ENCODE data around the gene CRLF3. TPM values are rescaled to one million over a fixed set of nuclear protein-coding genes. Genes with fewer than 3 reads are reported as not detected.
"Not testable (repeated sequence)": the region's sequence is repeated elsewhere in the genome, so short reads cannot be mapped to it uniquely, and the experiment has no call there.

Gene CRLF3
- total RNA-seq, 1 donor from 2014 or later: 15.1 TPM

GRCh38 chr17:30750982-30751381 is 73.5 kb downstream of the CRLF3 start:
- not testable (repeated sequence) for DNase-seq (ENCODE audit: low spot score in 2 of 2); FAIRE-seq

GRCh38 chr17:30747621-30748020 is 76.9 kb downstream of the CRLF3 start:
- not testable (repeated sequence) for FAIRE-seq; DNase-seq (ENCODE audit: low spot score in 2 of 2)

- FAIRE-seq; DNase-seq (ENCODE audit: low spot score in 2 of 2): not testable (repeated sequence)
Measured at GRCh38 chr17:30742669-30743068, 81.8 kb downstream of the CRLF3 start.

GRCh38 chr17:30736371-30736770 is 88.1 kb downstream of the CRLF3 start:
- FAIRE-seq; DNase-seq (ENCODE audit: low spot score in 2 of 2): not testable (repeated sequence)

GRCh38 chr17:30735644-30736043 is 88.8 kb downstream of the CRLF3 start:
- not testable (repeated sequence) for FAIRE-seq; DNase-seq (ENCODE audit: low spot score in 2 of 2)

- FAIRE-seq; DNase-seq (ENCODE audit: low spot score in 2 of 2): not testable (repeated sequence)
Measured at GRCh38 chr17:30735206-30735605, 89.3 kb downstream of the CRLF3 start.

- not testable (repeated sequence) for DNase-seq (ENCODE audit: low spot score in 2 of 2)
Measured at GRCh38 chr17:30734153-30734552, 90.3 kb downstream of the CRLF3 start.

More at GRCh38 chr17:30734153-30734552, 90.3 kb downstream of the CRLF3 start:
- not testable (repeated sequence) for FAIRE-seq

Small RNA genes within 50 kb of the gene (small RNA-seq; reads per million reads assigned to genes)
- not detected for gene RNU6-298P

Other genes with a start within 250 kb of the CRLF3 start
- gene ATAD5, start 7.3 kb upstream of the CRLF3 start, total RNA-seq: 8.6 TPM
- 13.0 TPM for gene TEFM, start 81.5 kb upstream of the CRLF3 start, total RNA-seq
- 4.1 TPM for gene ADAP2, start 97.3 kb upstream of the CRLF3 start, total RNA-seq
- 1.2 TPM for gene RNF135, start 146.3 kb upstream of the CRLF3 start, total RNA-seq